Measurements from ENCODE around the gene PDLIM7. TPM values are rescaled to one million over a fixed set of nuclear protein-coding genes. Genes with fewer than 3 reads are reported as not detected.
A peak's percentile ranks its signal among the peaks of the same experiment; 100 is the strongest.

PDLIM7 gene
- total RNA-seq, 1 donor from 2014 or later: 118 TPM

GRCh38 chr5:177492841-177493240 lies 4.6 kb downstream of the PDLIM7 start:
- H3K4me3 ChIP-seq: peak overlapping the region in 1 of 2 donors; percentile 27
- H3K36me3 ChIP-seq: peaks cover 0 to 41% of the 10 kb centered on the region in 2 donors
- H3K9me3 ChIP-seq: no peaks in the 10 kb centered on the region
- no peak for DNase-seq (ENCODE audit: extremely low spot score in 2 of 2)
- H3K27me3 ChIP-seq: no peaks in the 10 kb centered on the region
- no peak for TF ChIP-seq POLR2A (IDR thresholded peaks at IDR 0.05)
- TF ChIP-seq CTCF (IDR thresholded peaks at IDR 0.05): no peak
- TF ChIP-seq POLR2AphosphoS5 (IDR thresholded peaks at IDR 0.05; ENCODE audit: insufficient read depth in 1 of 2, low read depth in 1 of 2): no peak
- intact Hi-C loops (cut with DNase I): no loop called here
- H3K4me1 ChIP-seq: peaks cover 44% of the 10 kb centered on the region
- H3K27ac ChIP-seq: peak overlapping the region; percentile 85

DNA sequence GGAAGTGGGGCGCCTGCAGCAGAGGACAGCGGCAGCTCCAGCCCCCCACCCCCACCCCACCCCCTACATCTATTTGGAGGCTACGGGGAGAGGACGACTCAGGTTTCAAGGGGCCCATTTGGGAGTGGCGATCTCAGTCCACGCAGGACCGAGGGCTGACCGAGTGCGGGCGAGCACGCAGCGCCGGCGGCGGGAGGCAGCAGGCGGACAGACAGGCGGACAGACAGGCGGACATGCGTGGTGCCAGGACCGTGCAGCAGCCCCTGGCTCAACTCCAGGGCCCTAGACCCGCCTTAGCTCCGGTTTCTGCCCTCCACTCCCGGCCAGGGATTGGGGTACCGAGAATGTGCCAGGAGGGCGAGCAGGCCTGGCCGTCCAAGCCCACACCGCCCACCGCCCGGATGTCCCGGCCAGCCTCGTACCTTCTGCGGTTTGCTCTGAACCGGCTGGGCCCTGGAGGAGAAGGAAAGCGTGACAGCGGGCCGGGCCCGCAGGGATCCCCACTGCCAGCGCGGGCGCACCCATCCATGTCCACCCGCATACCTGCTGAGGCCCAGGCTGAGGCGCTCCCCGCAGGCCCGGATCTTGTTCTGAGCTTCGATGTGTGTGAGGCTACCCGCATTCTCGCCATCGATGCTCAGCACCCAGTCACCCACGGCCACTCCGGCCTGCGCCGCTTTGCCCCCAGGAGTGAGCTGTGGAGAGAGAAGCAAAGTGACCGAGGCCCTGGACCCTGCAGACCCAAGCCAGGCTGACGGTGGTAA lies 5.2 kb downstream of the PDLIM7 start:
- Histone ChIP-seq H3K4me3 (peak overlapping the region in 1 of 2 donors; percentile 27), H3K27ac (peak overlapping the region; percentile 85), H3K4me1 (peaks cover 43% of the 10 kb centered on the region), H3K9me3 (no peaks in the 10 kb centered on the region), H3K36me3 (peaks cover 0 to 48% of the 10 kb centered on the region in 2 donors), H3K27me3 (no peaks in the 10 kb centered on the region)
- TF ChIP-seq CTCF (IDR thresholded peaks at IDR 0.05) (no peak), POLR2AphosphoS5 (IDR thresholded peaks at IDR 0.05; ENCODE audit: insufficient read depth in 1 of 2, low read depth in 1 of 2) (no peak), POLR2A (IDR thresholded peaks at IDR 0.05) (no peak)
- intact Hi-C loops (cut with DNase I): no loop called here
- no peak for DNase-seq (ENCODE audit: extremely low spot score in 2 of 2)

DNA sequence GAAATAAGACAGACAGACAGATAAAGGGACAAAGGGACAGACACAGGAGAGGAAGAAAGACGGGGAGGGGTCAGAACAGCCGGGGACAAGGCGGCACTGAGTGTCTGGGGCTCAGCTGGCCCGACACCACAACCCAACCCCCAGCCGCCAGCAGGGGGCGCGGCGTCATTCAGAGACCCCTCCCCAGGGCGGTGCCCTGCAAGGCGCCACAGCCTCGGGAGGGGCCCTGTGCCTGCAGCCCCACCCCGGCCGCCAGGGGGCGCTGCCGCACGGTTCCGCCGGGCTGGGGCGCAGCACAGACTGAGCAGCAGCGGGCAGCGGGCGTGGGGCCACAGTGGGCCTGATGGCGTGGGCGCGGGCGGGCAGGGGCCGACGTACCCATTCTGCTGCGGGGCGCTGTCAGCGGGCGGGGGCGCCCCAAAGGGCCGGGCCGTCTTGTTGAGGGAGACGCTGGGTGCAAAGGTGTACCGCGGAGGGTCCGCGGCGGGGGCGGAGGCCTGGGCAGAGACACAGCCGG lies 5.9 kb downstream of the PDLIM7 start:
- DNase-seq (ENCODE audit: extremely low spot score in 2 of 2): no peak
- peaks cover 38% of the 10 kb centered on the region for H3K4me1 ChIP-seq
- TF ChIP-seq CTCF (IDR thresholded peaks at IDR 0.05): peak in 1 of 3 experiments; percentile 20
- TF ChIP-seq POLR2AphosphoS5 (IDR thresholded peaks at IDR 0.05; ENCODE audit: insufficient read depth in 1 of 2, low read depth in 1 of 2): no peak
- TF ChIP-seq POLR2A (IDR thresholded peaks at IDR 0.05): no peak
- no peak overlapping the region for H3K4me3 ChIP-seq
- no peaks in the 10 kb centered on the region for H3K27me3 ChIP-seq
- H3K36me3 ChIP-seq: peaks cover 0 to 51% of the 10 kb centered on the region in 2 donors
- H3K9me3 ChIP-seq: no peaks in the 10 kb centered on the region
- intact Hi-C loops (cut with DNase I): no loop called here
- peak overlapping the region; percentile 19 for H3K27ac ChIP-seq

DNA sequence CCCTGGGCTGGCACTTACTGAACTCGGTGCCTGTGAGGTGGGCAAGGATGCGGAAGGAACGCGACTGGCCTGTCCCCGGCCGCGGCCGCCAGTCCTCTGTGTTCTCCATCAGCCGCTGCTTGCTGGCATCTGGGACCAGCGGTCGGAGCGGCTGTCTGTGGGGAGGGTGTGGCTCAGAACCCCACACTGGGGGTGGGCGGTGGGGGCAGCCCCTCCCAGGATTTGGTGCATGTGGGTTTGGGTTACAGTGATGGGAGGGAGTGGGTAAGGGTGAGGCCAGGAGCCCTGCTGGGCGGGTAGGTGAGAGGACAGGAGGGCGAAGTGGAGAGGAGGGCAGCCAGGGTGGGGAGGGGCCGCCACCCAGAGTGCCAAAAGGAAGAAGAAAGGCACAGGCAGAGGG lies 6.4 kb downstream of the PDLIM7 start:
- TF ChIP-seq CTCF (IDR thresholded peaks at IDR 0.05): no peak
- TF ChIP-seq POLR2AphosphoS5 (IDR thresholded peaks at IDR 0.05; ENCODE audit: insufficient read depth in 1 of 2, low read depth in 1 of 2): no peak
- TF ChIP-seq POLR2A (IDR thresholded peaks at IDR 0.05): no peak
- peaks cover 34% of the 10 kb centered on the region for H3K4me1 ChIP-seq
- DNase-seq (ENCODE audit: extremely low spot score in 2 of 2): no peak
- no peak overlapping the region for H3K27ac ChIP-seq
- intact Hi-C loops (cut with DNase I): no loop called here
- H3K4me3 ChIP-seq: no peak overlapping the region
- peaks cover 0 to 55% of the 10 kb centered on the region in 2 donors for H3K36me3 ChIP-seq
- no peaks in the 10 kb centered on the region for H3K9me3 ChIP-seq
- no peaks in the 10 kb centered on the region for H3K27me3 ChIP-seq

Measured in vagina (tissue), 2 donors.